SK-N-SH treated with all-trans-retinoic acid at 6 μM for 48 hours (cell line): Measurements from ENCODE around the gene CDK14.

Source experiments
- ATAC-seq: fragments of 200-7000 bp; cut with Tn5 transposase; 3 replicates; pipeline ENCODE4 v1.9.1; 2020; ENCODE audit warnings: mild to moderate bottlenecking, moderate library complexity
- ARNTL ChIP-seq: fragments of 450-650 bp; formaldehyde crosslinking; IDR thresholded peaks from 2 replicates; pipeline ENCODE4 v1.5.0; 2020; ENCODE audit warnings: low read depth, mild to moderate bottlenecking, moderate library complexity, borderline replicate concordance
- BACH2 ChIP-seq: fragments of 250-450 bp; sonication (Bioruptor Pico); IDR thresholded peaks from 2 replicates; pipeline ENCODE4 v1.9.0; 2021; ENCODE audit warnings: mild to moderate bottlenecking, borderline replicate concordance
- CSDC2 ChIP-seq: fragments of 250-450 bp; sonication (Bioruptor Pico); IDR thresholded peaks from 2 replicates; pipeline ENCODE4 v1.5.0; 2020; ENCODE audit warnings: mild to moderate bottlenecking, moderate library complexity
- ESRRG ChIP-seq: fragments of 250-450 bp; sonication (Bioruptor Pico); IDR thresholded peaks from 2 replicates; pipeline ENCODE4 v1.6.1; 2021; ENCODE audit warnings: mild to moderate bottlenecking
- GLIS3 ChIP-seq: fragments of 250-450 bp; sonication (Bioruptor Pico); IDR thresholded peaks from 2 replicates; pipeline ENCODE4 v1.5.0; 2020; ENCODE audit warnings: mild to moderate bottlenecking, moderate library complexity
- ISL1 ChIP-seq: fragments of 250-450 bp; sonication (Bioruptor Pico); IDR thresholded peaks from 2 replicates; pipeline ENCODE4 v2.1.2; 2022; ENCODE audit warnings: mild to moderate bottlenecking, moderate library complexity
- OSR1 ChIP-seq: fragments of 250-450 bp; sonication (Bioruptor Pico); IDR thresholded peaks from 2 replicates; pipeline ENCODE4 v1.8.0; 2022; ENCODE audit warnings: moderate library complexity, mild to moderate bottlenecking, inconsistent platforms
- PATZ1 ChIP-seq: fragments of 250-450 bp; sonication (Bioruptor Pico); IDR thresholded peaks from 2 replicates; pipeline ENCODE4 v1.8.0; 2020; ENCODE audit warnings: mild to moderate bottlenecking, moderate library complexity, borderline replicate concordance
- POU6F1 ChIP-seq: fragments of 250-450 bp; sonication (Bioruptor Pico); IDR thresholded peaks from 2 replicates; pipeline ENCODE4 v1.8.0; 2021; ENCODE audit warnings: low read depth, mild to moderate bottlenecking, moderate library complexity, borderline replicate concordance
- PPARA ChIP-seq: fragments of 250-450 bp; sonication (Bioruptor Pico); IDR thresholded peaks from 2 replicates; pipeline ENCODE4 v1.5.0; 2020; ENCODE audit warnings: mild to moderate bottlenecking, borderline replicate concordance
- RARB ChIP-seq: fragments of 250-450 bp; sonication (Bioruptor Pico); IDR thresholded peaks from 2 replicates; pipeline ENCODE4 v1.8.0; 2021; ENCODE audit warnings: mild to moderate bottlenecking, moderate library complexity
- SNAI2 ChIP-seq: fragments of 250-450 bp; sonication (Bioruptor Pico); IDR thresholded peaks from 2 replicates; pipeline ENCODE4 v1.5.0; 2020; ENCODE audit warnings: mild to moderate bottlenecking, moderate library complexity
- TCF4 ChIP-seq: fragments of 250-450 bp; sonication (Bioruptor Pico); IDR thresholded peaks from 2 replicates; pipeline ENCODE4 v1.8.0; 2021; ENCODE audit warnings: mild to moderate bottlenecking, moderate library complexity, borderline replicate concordance
- TOX ChIP-seq: fragments of 250-450 bp; sonication (Bioruptor Pico); IDR thresholded peaks from 2 replicates; pipeline ENCODE4 v1.8.0; 2021; ENCODE audit warnings: mild to moderate bottlenecking, moderate library complexity, borderline replicate concordance
- ZFP3 ChIP-seq: fragments of 250-450 bp; sonication (Bioruptor Pico); IDR thresholded peaks from 2 replicates; pipeline ENCODE4 v1.5.0; 2020; ENCODE audit warnings: mild to moderate bottlenecking, moderate library complexity
- ZNF565 ChIP-seq: fragments of 450-650 bp; formaldehyde crosslinking; conservative IDR thresholded peaks from 2 replicates; pipeline ENCODE4 v1.5.0; 2020; ENCODE audit warnings: low read depth, mild to moderate bottlenecking, moderate library complexity
- ZNF70 ChIP-seq: fragments of 450-650 bp; formaldehyde crosslinking; IDR thresholded peaks from 2 replicates; pipeline ENCODE4 v1.5.0; 2020; ENCODE audit warnings: mild to moderate bottlenecking, moderate library complexity
- ZNF8 ChIP-seq: fragments of 450-650 bp; formaldehyde crosslinking; IDR thresholded peaks from 2 replicates; pipeline ENCODE4 v1.5.0; 2020; ENCODE audit warnings: mild to moderate bottlenecking, moderate library complexity
- TF ChIP-seq, protein P1 (sequence below): fragments of 250-450 bp; sonication (Bioruptor Pico); IDR thresholded peaks from 2 replicates; pipeline ENCODE4 v1.5.0; 2020; ENCODE audit warnings: mild to moderate bottlenecking, moderate library complexity
- TF ChIP-seq, protein P2 (sequence below): fragments of 250-450 bp; sonication (Bioruptor Pico); IDR thresholded peaks from 2 replicates; pipeline ENCODE4 v1.5.1; 2021; ENCODE audit warnings: mild to moderate bottlenecking, moderate library complexity
- TF ChIP-seq, protein P3 (sequence below): fragments of 250-450 bp; sonication (Bioruptor Pico); IDR thresholded peaks from 2 replicates; pipeline ENCODE4 v1.5.1; 2020; ENCODE audit warnings: low read depth, mild to moderate bottlenecking, moderate library complexity

Gene CDK14

GRCh38 chr7:90853205-90853604 is 257.1 kb downstream of the CDK14 start:
- ATAC-seq = no peak
- TF ChIP-seq TOX = no peak
- no peak for TF ChIP-seq PPARA
- no peak for TF ChIP-seq ZFP3 (CRISPR knock-in tag)
- no peak for TF ChIP-seq ARNTL
- no peak for TF ChIP-seq ZNF565 (CRISPR knock-in tag)
- TF ChIP-seq, protein P1, sequence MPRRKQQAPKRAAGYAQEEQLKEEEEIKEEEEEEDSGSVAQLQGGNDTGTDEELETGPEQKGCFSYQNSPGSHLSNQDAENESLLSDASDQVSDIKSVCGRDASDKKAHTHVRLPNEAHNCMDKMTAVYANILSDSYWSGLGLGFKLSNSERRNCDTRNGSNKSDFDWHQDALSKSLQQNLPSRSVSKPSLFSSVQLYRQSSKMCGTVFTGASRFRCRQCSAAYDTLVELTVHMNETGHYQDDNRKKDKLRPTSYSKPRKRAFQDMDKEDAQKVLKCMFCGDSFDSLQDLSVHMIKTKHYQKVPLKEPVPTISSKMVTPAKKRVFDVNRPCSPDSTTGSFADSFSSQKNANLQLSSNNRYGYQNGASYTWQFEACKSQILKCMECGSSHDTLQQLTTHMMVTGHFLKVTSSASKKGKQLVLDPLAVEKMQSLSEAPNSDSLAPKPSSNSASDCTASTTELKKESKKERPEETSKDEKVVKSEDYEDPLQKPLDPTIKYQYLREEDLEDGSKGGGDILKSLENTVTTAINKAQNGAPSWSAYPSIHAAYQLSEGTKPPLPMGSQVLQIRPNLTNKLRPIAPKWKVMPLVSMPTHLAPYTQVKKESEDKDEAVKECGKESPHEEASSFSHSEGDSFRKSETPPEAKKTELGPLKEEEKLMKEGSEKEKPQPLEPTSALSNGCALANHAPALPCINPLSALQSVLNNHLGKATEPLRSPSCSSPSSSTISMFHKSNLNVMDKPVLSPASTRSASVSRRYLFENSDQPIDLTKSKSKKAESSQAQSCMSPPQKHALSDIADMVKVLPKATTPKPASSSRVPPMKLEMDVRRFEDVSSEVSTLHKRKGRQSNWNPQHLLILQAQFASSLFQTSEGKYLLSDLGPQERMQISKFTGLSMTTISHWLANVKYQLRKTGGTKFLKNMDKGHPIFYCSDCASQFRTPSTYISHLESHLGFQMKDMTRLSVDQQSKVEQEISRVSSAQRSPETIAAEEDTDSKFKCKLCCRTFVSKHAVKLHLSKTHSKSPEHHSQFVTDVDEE (CRISPR knock-in tag) = no peak
- TF ChIP-seq ZNF70 (CRISPR knock-in tag) = no peak
- TF ChIP-seq ESRRG (CRISPR knock-in tag) = no peak
- TF ChIP-seq ZNF8 (CRISPR knock-in tag) = no peak
- TF ChIP-seq TCF4 = no peak

DNA sequence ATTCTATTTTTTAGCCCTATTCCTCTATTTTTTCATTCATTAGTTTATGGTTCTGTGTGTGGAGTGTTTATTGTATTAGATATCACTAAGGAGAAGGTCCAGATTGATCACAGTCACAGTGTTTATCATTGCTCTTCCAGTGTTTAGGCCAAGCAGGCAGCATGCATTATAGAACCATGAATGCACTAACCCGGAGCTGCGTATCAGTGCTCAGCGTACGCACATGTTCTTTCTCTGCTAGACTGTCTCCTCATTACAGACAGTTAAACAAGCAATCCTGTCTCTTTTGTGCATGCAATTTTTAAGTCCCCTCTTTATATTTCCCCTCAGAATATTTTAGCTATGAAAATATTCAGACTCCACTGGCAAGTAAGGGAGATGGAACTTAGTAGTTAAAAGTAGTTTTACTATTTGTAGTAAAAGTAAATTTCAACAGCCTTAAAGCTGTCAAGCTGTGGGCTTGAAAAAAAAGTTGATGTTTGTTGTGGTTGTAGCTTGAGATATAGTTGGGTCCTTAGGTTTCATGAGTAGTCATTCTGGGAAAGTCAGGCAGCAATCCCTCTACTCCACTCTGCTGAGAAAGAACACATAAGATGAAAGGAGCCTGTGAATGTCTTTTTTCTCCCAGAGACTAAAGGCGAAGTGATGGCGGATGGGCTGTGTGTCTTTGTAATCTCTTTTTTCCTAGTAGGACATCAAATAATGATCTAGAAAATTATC is 260.4 kb downstream of the CDK14 start:
- no peak for ATAC-seq
- TF ChIP-seq ESRRG (CRISPR knock-in tag) (no peak), BACH2 (CRISPR knock-in tag) (no peak), GLIS3 (CRISPR knock-in tag) (no peak), TOX (no peak), ISL1 (CRISPR knock-in tag) (no peak), SNAI2 (CRISPR knock-in tag) (no peak), ZNF70 (CRISPR knock-in tag) (no peak), RARB (CRISPR knock-in tag) (no peak), ZNF565 (CRISPR knock-in tag) (no peak), POU6F1 (CRISPR knock-in tag) (no peak), TCF4 (no peak)
- TF ChIP-seq, protein P2, sequence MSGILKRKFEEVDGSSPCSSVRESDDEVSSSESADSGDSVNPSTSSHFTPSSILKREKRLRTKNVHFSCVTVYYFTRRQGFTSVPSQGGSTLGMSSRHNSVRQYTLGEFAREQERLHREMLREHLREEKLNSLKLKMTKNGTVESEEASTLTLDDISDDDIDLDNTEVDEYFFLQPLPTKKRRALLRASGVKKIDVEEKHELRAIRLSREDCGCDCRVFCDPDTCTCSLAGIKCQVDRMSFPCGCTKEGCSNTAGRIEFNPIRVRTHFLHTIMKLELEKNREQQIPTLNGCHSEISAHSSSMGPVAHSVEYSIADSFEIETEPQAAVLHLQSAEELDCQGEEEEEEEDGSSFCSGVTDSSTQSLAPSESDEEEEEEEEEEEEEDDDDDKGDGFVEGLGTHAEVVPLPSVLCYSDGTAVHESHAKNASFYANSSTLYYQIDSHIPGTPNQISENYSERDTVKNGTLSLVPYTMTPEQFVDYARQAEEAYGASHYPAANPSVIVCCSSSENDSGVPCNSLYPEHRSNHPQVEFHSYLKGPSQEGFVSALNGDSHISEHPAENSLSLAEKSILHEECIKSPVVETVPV (CRISPR knock-in tag) = no peak
- TF ChIP-seq, protein P1 (CRISPR knock-in tag) = no peak
- TF ChIP-seq, protein P3, sequence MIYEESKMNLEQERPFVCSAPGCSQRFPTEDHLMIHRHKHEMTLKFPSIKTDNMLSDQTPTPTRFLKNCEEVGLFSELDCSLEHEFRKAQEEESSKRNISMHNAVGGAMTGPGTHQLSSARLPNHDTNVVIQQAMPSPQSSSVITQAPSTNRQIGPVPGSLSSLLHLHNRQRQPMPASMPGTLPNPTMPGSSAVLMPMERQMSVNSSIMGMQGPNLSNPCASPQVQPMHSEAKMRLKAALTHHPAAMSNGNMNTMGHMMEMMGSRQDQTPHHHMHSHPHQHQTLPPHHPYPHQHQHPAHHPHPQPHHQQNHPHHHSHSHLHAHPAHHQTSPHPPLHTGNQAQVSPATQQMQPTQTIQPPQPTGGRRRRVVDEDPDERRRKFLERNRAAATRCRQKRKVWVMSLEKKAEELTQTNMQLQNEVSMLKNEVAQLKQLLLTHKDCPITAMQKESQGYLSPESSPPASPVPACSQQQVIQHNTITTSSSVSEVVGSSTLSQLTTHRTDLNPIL (CRISPR knock-in tag) = no peak
- TF ChIP-seq, all 23 proteins: peak for 0

- ATAC-seq = no peak
- TF ChIP-seq ZNF70 (CRISPR knock-in tag) = no peak
- no peak for TF ChIP-seq PATZ1 (CRISPR knock-in tag)
- TF ChIP-seq OSR1 (CRISPR knock-in tag) = no peak
- no peak for TF ChIP-seq POU6F1 (CRISPR knock-in tag)
- TF ChIP-seq GLIS3 (CRISPR knock-in tag) = no peak
- TF ChIP-seq BACH2 (CRISPR knock-in tag) = no peak
- TF ChIP-seq, protein P3 (CRISPR knock-in tag) = no peak
- no peak for TF ChIP-seq CSDC2
- TF ChIP-seq TCF4 = no peak
These were observed 261.5 kb downstream of the CDK14 start for GRCh38 chr7:90857603-90858002.
